Islet of Langerhans (tissue), 1 donor: Measurements from ENCODE around the gene HIGD1A.
"Not testable (repeated sequence)": the region's sequence is repeated elsewhere in the genome, so short reads cannot be mapped to it uniquely, and the experiment has no call there.

ENCODE experiments used
- FAIRE-seq: peaks from one replicate; lab custom pipeline; 2011; peaks lifted over from hg19 to GRCh38; lab: Jason Lieb, UNC

HIGD1A gene

GRCh38 chr3:42829083-42829627 lies 24.9 kb upstream of the HIGD1A start:
- no peak for FAIRE-seq

DNA sequence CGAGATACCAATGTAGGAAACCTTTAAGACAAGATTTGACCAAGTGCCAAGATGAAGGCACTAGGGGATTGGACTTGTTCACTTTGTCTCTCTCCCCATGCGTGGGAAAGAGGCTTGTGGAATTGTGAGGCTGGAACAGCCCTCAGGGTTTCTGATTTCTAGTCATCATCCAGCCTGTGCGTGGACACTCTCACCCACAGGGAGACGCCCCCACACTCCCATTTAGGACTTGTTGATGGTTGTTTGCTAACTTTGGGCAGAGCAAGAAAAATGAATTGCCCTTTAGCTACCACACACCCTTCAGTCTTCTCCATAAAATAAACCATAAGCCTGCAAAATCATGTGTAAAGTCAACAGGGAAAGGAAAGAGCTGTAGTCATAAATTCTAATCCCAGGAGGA lies 23.4 kb upstream of the HIGD1A start:
- no peak for FAIRE-seq

DNA sequence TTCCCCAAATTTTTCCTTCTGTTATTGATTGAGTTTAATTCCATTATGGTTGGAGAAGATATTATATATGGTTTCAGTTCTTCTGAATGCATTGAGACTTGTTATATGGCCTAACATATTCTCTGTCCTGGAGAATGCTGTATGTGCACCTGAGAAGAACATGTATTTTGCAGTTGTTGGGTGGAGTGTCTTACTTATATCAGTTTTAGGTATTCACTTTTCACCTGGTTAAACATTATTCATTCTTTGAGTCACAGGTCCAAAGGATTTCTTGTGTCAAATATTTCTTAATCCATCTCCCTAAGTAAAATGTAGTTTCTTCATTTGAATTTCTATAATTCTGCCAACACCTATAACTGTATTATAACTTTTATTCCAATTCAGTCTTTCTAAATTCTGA lies 22.7 kb upstream of the HIGD1A start:
- no peak for FAIRE-seq

GRCh38 chr3:42826141-42826540 lies 21.9 kb upstream of the HIGD1A start:
- FAIRE-seq, result no peak

- no peak for FAIRE-seq
These were observed 19.1 kb upstream of the HIGD1A start for GRCh38 chr3:42823351-42823750.

DNA sequence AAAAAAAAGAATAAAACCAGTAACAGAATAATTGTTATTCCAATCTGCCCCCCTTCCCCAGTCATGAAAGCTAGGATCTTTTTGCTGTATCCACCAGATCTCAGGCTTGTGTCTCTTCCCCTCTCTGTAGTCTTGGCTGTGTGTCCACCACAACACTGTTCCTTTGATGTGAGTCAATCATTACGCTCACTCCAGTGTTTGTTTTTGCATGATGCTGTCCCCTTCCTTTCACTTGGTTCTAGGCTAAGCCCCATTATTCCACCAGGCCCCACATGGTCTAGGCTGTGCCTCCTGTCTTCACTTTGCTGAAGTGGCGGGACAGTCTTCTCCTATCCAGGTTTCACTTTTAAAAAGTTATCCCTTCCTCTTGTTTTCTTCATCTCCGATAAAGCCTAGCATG lies 18.5 kb upstream of the HIGD1A start:
- FAIRE-seq, result no peak

DNA sequence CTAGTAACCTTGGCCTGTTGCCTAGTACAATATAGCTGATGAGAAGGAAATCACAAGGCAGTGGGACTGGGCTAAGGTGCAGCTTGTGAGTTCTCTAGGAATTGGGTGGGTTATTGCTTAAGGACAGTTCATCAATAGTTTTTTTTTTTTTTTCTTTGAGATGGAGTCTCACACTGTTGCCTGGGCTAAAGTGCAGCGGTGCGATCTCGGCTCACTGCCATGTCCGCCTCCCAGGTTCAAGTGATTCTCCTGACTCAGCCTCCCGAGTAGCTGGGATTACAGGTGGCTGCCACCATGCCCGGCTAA lies 16.4 kb upstream of the HIGD1A start:
- no peak for FAIRE-seq

- no peak for FAIRE-seq
These were observed 15.2 kb upstream of the HIGD1A start for GRCh38 chr3:42819351-42819965.

- FAIRE-seq, result no peak
These were observed 11.5 kb upstream of the HIGD1A start for GRCh38 chr3:42815826-42816225.

DNA sequence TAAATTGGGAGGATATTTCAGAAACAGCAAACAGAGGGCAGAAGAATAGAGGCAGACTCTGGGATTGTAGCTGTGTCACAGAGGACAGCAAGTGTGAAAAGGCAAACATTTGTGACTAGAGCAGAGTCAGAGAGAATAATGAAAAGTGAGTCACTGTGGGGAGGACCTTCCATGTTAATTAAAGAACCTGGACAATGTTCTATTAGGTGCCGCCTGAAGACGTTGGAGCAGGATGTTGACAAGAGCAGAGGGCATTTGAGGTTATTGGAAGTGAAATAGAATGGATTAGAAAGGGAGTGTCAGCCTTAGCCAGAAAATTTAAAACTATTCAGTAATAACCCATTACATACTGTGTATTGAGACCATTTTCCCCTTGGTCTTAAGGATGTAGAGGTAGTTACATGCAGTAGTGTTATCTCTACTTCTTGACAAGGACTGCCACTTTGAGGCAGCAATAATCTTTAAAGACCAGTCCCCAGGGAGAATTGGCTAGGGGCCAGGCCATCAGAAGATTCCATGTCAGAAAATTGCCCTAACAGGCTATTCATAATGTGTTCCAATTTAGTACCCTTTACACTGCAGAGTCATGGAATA lies 10.7 kb upstream of the HIGD1A start:
- FAIRE-seq, result no peak

- no peak for FAIRE-seq
These were observed 10.0 kb upstream of the HIGD1A start for GRCh38 chr3:42814246-42814645.

GRCh38 chr3:42811118-42811883 lies 7.0 kb upstream of the HIGD1A start:
- not testable (repeated sequence) for FAIRE-seq

- FAIRE-seq, result not testable (repeated sequence)
These were observed 6.4 kb upstream of the HIGD1A start for GRCh38 chr3:42810706-42811105.

GRCh38 chr3:42809202-42809601 lies 4.9 kb upstream of the HIGD1A start, which contains the start of gene ACKR2:
Gene ACKR2, plus strand, starts transcription at chr3:42809445. Its CDS starts 55,058 bp downstream, at chr3:42864503.
- FAIRE-seq, result no peak

DNA sequence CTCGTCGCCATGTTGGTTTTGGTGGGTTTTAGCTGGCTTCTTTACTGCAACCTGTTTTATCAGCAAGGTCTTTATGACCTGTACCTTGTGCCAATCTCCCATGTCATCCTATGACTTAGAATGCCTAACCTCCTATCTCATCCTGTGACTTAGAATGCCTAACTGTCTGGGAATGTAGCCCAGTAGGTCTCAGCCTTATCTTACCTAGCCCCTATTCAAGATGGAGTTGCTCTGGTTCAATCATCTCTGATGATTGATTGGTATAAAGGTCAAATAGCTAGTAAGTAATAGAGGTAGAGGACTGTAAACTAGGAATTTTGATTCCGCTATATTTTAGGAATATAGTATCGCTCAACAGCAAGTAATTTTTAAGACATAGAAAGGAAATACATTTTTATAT lies 3.6 kb upstream of the HIGD1A start:
- FAIRE-seq, result no peak

DNA sequence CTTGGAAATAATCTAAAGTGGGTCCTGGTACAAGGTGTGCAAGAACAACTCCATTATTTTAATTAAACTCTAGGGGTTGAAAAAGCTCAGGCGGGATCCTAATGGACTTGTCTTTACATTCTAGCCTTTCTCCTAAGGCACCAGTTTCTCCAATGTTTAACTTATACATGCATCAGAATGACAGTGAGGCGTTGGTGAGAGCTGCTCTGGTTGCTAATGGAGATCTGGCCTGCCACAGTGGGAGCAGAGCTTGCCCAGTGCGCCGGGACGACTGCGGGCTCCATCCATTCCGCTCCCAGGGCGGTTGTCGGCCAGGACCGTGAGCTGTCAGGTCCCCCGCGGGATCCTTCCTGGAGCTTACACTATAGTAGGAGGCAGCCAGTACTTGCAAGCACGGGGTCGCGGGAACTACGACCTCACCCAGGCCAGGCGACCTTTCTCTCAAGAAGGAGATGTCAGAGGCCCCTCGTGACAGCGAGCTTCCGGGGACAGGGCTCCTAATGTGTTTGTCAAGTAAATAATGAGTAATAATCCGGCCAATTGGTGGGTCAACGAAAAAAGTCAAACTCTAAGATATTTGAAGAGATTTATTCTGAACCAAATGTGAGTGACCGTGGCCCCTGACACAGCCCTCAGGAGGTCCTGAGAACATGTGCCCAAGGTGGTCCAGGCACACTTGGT lies 991 bp upstream of the HIGD1A start:
- no peak for FAIRE-seq

DNA sequence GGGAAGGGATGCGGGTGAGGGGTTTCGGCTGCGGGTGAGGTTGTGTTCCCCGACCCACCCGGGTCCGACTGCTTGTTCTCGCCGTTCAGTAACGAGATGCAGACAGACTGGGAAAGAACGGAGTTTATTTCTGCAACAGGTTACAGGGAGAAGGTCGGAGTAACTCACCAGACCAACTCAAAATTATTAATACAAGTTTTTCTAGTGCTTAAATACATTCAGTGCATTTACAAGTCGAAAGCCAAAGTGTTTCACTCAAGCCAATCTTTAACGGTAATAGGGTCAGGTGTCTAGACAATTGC lies 492 bp upstream of the HIGD1A start:
- no peak for FAIRE-seq

- FAIRE-seq, result no peak
These were observed 730 bp downstream of the HIGD1A start for GRCh38 chr3:42803414-42804105.

DNA sequence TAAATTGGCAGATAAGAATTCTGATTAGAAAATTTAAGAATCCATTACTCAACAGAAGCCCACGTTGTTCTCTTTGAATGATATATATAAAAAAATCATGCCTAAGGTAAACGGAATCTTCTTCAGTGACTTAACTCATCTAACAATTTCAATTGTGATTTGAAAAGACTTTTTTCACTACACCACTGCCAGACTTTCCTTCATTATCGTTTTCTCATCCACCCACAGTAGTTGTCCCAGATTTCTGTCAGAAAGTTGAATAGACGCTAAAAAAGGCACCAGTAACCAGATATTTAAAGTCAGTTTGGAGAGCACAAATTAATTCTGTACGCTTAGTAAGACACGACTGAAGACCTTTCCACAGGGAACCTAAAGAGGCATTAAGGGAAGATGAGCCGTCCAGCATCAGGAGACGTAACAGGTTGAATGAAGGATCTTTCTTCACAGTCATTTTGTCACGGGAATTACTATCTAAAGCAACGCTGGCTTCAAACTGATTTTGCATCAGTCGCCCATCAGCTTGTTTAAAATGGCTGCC lies 1.3 kb downstream of the HIGD1A start:
- FAIRE-seq, result no peak

GRCh38 chr3:42801784-42802183 lies 2.5 kb downstream of the HIGD1A start:
- FAIRE-seq, result no peak

- FAIRE-seq, result no peak
These were observed 3.2 kb downstream of the HIGD1A start for GRCh38 chr3:42801048-42801620.

DNA sequence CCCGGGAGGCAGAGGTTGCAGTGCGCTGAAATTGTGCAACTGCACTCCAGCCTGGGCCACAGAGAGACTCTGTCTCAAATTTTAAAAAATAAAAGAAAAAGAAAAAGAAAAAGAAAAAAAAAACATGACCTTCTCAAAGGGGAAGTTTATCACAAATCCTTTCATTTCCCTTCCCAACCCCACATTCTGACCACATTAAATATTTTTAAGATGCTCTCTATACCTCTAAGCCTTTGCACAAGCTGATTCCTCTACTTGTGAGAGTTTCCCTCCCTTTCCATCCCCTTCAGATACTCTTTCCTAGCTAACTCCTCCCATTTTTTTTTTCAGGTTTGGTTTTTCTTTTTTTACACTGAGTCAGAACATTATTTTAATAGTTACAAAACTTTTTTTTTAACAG lies 4.0 kb downstream of the HIGD1A start:
- no peak for FAIRE-seq
